Small intestine (tissue), 7 donors: ENCODE data around the gene RXFP2. TPM values are rescaled to one million over a fixed set of nuclear protein-coding genes. Genes with fewer than 3 reads are reported as not detected.
A peak's percentile ranks its signal among the peaks of the same experiment; 100 is the strongest.

Source experiments
- DNase-seq, 2 donors: peaks; one replicate each; pipeline versions ENCODE4 v3.0.0 to v3.0.0-alpha.2; 2013
- FAIRE-seq: peaks from 2 replicates; lab custom pipeline; 2012; peaks lifted over from hg19 to GRCh38; lab: Jason Lieb, UNC
- H3K27ac ChIP-seq, 3 donors: one replicate each; pipeline ENCODE4 v1.5.1; 2013; ENCODE audit warnings: low read length in 2 of 3, mild to moderate bottlenecking in 2 of 3, control low read depth in 1 of 3, inconsistent platforms in 1 of 3, low read depth in 1 of 3, moderate library complexity in 1 of 3
- H3K27me3 ChIP-seq, 3 donors: one replicate each; pipeline ENCODE4 v1.6.1; 2013; ENCODE audit warnings: low read length in 3 of 3, inconsistent platforms in 1 of 3; ENCODE audit not compliant: control insufficient read depth in 3 of 3, insufficient read depth in 3 of 3
- H3K36me3 ChIP-seq, 3 donors: one replicate each; pipeline ENCODE4 v1.6.1; 2013; ENCODE audit warnings: low read length in 3 of 3, inconsistent platforms in 1 of 3, low read depth in 1 of 3, mild to moderate bottlenecking in 1 of 3, moderate library complexity in 1 of 3; ENCODE audit not compliant: control insufficient read depth in 3 of 3, insufficient read depth in 2 of 3
- H3K4me1 ChIP-seq, 3 donors: one replicate each; pipeline ENCODE4 v1.6.1; 2013; ENCODE audit warnings: low read length in 2 of 3, inconsistent platforms in 1 of 3, low read depth in 1 of 3, mild to moderate bottlenecking in 1 of 3, moderate library complexity in 1 of 3; ENCODE audit not compliant: control insufficient read depth in 3 of 3, insufficient read depth in 2 of 3
- H3K4me3 ChIP-seq, 3 donors: one replicate each; pipeline ENCODE4 v1.5.1; 2013; ENCODE audit warnings: low read length in 3 of 3, control low read depth in 1 of 3, inconsistent platforms in 1 of 3, low read depth in 1 of 3, mild to moderate bottlenecking in 1 of 3, moderate library complexity in 1 of 3
- H3K9me3 ChIP-seq, 2 donors: one replicate each; pipeline ENCODE4 v1.6.1; 2013; ENCODE audit warnings: low read depth in 1 of 2, low read length in 1 of 2; ENCODE audit not compliant: control insufficient read depth in 2 of 2, insufficient read depth in 1 of 2
- WGBS, 3 donors: extraction: QIAGEN DNeasy Blood & Tissue Kit; methylation state at CpG; one replicate each; pipeline ENCODE4 v1.1.7; 2013; 5-methylcytosine and 5-hydroxymethylcytosine counted together
- polyA plus RNA-seq, 4 donors: library from polyadenylated mRNA; stranded (reverse) in 3 of 4; unstranded in 1 of 4; fragments of 200-250 nt in 3 of 4; fragments of 120-200 nt in 1 of 4; gene quantifications; one replicate each; pipeline versions ENCODE4 v1.2.1 to v1.2.3, GENCODE V29; 2013
- donor health status: healthy with polysubstance abuse.
- donor health status: control.
- donor health status: control.
- donor health status: Bipolar disorder and iron deficiency.
- donor health status: healthy.

RXFP2 gene
- polyA plus RNA-seq, 4 donors = not detected

DNA sequence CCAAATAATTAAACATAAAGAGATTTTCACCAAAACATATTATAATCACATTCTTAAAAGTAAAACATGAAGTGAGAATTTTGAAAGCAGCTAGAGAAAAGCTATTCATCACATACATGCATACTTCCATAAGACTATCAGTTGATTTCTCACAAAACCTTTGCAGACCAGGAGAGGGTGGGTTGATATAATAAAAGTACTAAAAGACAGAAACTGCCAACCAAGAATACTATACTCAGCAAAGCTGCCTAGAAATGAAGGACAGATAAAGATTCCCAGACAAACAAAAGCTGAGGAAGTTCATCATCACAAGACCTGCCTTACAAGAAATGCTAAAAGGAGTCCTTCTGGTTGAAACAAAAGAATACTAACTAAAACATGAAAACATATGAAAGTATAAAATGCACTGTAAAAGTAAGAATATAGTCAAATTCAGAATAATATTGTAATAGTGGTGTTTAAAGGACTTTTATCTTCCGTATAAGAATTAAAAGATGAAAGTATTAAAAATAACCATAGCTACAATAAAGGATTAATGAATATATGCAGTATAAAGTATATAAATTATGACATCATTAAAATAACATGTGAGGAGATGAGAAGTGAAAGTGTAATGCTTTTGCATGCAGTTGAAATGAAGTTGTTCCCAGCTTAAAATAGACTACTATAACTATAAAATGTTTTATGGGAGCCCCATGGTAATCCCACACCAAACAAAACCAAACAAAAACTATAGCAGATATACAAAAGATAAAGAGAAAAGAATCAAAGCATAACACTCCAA lies 76.2 kb downstream of the RXFP2 start:
- DNase-seq = no peak
- Histone ChIP-seq H3K9me3 (peaks cover 0 to 10% of the 10 kb centered on the region in 2 donors), H3K4me1 (no peaks in the 10 kb centered on the region), H3K27ac (no peak overlapping the region), H3K4me3 (no peak overlapping the region), H3K36me3 (no peaks in the 10 kb centered on the region), H3K27me3 (no peaks in the 10 kb centered on the region)
- no peak for FAIRE-seq
- 0 to 43% (median 2%) methylated on average over 1 of the region's 1 CpG for WGBS, 3 donors

DNA sequence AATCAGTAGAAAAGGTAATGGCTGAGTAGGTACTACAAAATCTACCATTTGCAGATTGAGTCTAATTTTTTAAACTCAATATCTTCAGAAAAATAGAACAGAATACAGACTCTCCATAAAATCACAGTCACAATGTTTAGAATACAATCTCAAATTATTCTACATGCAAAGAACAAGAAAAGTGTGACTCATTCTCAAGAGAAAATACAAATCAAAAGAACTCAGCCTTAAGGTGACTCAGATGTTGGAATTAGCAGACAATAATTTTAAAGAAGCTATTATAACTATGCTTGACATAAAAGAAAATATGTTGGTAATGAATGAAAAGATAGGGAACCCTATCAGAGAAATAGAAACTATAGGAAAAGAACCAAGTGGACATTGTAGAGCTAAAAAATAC lies 78.9 kb downstream of the RXFP2 start:
- no peak for FAIRE-seq
- Histone ChIP-seq H3K27me3 (no peaks in the 10 kb centered on the region), H3K4me1 (no peaks in the 10 kb centered on the region), H3K9me3 (peaks cover 0 to 7% of the 10 kb centered on the region in 2 donors), H3K4me3 (no peak overlapping the region), H3K36me3 (no peaks in the 10 kb centered on the region), H3K27ac (no peak overlapping the region)
- no peak for DNase-seq

DNA sequence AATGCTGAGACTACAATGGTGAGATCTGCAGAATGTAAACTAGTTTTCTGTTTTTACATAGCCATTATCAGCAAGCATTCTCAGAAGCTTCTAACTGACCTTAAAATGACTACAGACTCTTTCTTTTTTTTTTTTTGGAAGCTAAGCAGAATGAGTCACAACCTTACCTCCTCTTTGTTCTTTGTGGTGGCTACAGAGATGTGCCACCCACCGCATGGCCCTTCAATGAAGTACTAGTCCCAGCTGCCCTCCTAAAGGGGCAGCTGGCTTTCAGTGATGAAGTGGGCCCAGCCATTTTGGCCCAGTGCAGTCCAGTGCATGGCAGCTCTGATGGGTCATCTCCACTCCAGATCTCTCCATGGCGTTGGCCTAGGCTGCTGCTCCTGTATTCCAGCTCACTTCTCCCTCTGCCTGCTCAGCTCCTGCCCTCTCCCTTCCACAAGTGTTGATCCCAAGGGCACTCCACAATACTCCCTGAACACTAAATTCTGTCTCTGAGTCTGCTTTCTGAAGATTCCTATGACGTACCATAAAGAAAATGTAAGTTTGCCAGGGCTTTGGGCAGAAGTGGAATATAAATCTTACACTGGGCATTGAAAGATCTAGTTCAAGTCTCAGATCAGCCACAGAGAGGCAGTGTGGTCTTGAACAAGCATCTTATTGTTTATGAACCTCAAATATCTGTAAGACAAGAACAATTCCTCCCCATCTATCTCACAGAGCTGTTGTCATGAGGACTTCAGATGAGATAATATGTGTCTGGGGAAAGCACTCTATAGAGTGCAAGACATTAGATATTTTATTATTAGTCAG lies 85.6 kb downstream of the RXFP2 start:
- Histone ChIP-seq H3K27ac (no peak overlapping the region), H3K4me1 (no peaks in the 10 kb centered on the region), H3K36me3 (no peaks in the 10 kb centered on the region), H3K9me3 (no peaks in the 10 kb centered on the region), H3K27me3 (no peaks in the 10 kb centered on the region), H3K4me3 (no peak overlapping the region)
- DNase-seq = no peak
- 86 to 91% (median 88%) methylated on average over 3 of the region's 3 CpGs for WGBS, 3 donors
- FAIRE-seq = no peak

DNA sequence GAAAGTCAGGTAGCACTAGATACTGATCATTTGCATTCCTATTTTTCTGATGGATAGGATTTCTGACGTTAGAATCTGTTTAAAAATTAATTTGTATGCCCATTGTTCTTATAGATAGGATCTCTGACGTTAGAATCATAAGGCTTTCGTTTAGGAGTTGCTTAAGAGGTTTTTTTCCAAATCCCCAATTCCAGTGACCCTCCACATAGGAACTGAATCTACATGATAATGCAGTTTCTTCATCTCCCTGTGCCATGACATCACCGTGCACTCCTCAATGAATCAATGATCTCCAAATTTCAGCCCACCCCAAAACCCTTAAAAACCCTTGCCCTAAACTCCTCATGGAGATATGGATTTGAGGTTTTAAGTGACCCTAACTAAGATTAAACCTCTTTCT lies 87.2 kb downstream of the RXFP2 start:
- no peak for FAIRE-seq

DNA sequence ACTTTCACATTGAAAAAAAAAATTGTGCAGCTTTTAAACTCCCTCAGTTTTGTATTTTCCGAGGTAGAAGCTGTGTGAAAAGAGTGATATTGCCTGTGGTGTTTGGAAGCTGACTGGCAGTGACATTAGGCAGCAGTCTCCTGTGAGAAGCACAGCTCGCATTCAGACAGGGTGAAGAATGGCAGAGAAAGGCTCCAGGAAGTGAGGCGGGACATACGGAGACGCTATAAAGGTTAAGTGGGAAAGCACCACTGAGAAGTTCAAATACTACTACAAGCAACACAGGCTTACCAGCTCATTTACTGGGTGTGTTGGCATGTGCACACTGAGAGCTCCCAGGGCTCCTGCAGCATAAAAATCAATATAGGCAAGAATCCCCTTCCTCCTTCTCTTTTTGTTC lies 88.4 kb downstream of the RXFP2 start:
- Histone ChIP-seq H3K27me3 (no peaks in the 10 kb centered on the region), H3K36me3 (no peaks in the 10 kb centered on the region), H3K4me1 (no peaks in the 10 kb centered on the region), H3K4me3 (no peak overlapping the region), H3K9me3 (no peaks in the 10 kb centered on the region), H3K27ac (no peak overlapping the region)
- DNase-seq (no peak), FAIRE-seq (no peak)
- WGBS, 3 donors = 41 to 50% (median 49%) methylated on average over 5 of the region's 5 CpGs

More for the DNA sequence above, 87.2 kb downstream of the RXFP2 start:
- no peak overlapping the region for H3K27ac ChIP-seq
- no peaks in the 10 kb centered on the region for H3K36me3 ChIP-seq
- H3K9me3 ChIP-seq = no peaks in the 10 kb centered on the region
- no peaks in the 10 kb centered on the region for H3K4me1 ChIP-seq
- H3K27me3 ChIP-seq = no peaks in the 10 kb centered on the region
- no peak for DNase-seq
- WGBS, 3 donors = 51 to 76% (median 57%) methylated on average over 4 of the region's 4 CpGs
- H3K4me3 ChIP-seq = no peak overlapping the region

DNA sequence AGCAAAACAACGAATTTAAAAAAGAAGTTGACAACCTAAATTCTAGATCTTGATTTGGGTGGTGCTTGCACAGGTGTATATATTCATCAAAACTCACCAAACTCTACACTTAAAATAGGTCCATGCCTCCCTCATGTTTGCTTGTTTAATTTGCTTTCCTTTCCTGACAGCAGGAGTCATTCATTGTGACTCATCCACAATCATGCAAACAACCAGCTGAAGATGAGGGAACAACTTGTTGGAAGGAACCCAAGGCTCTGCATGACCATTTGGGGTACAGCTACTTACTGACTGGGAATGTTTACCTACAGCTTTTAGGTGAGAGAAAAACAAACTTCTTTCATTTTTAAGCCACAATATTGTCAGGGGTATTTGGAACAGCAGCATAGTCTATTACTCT lies 96.6 kb downstream of the RXFP2 start:
- no peaks in the 10 kb centered on the region for H3K4me1 ChIP-seq
- H3K27ac ChIP-seq = no peak overlapping the region
- H3K9me3 ChIP-seq = no peaks in the 10 kb centered on the region
- FAIRE-seq = no peak
- no peak for DNase-seq
- 56 to 85% (median 61%) methylated on average over 1 of the region's 1 CpG for WGBS, 3 donors
- no peaks in the 10 kb centered on the region for H3K36me3 ChIP-seq
- no peak overlapping the region for H3K4me3 ChIP-seq
- no peaks in the 10 kb centered on the region for H3K27me3 ChIP-seq

DNA sequence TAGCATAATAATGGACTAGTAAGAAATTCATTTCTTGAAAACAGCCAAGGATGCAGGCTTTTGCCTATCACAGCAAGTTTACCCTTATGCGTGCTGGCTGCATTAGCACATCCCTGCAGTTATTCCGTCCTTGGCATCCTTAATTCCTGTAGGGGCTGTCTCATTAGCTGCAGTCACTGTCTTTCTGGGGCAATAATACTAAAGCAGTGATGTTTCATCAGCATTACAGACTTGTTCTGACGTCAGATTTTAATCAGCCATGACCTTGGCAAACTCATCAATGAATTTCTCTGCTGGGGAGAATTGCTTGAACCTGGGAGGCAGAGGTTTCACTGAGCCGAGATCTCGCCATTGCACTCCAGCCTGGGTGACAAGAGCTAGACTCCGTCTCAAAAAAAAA lies 103.7 kb downstream of the RXFP2 start:
- Histone ChIP-seq H3K27ac (no peak overlapping the region), H3K9me3 (no peaks in the 10 kb centered on the region), H3K4me3 (no peak overlapping the region), H3K4me1 (peaks cover 0 to 3% (median 0%) of the 10 kb centered on the region in 3 donors), H3K27me3 (peaks cover 2 to 23% (median 2%) of the 10 kb centered on the region in 3 donors), H3K36me3 (no peaks in the 10 kb centered on the region)
- FAIRE-seq (no peak), DNase-seq (no peak)
- 60 to 74% (median 65%) methylated on average over 6 of the region's 6 CpGs for WGBS, 3 donors

DNA sequence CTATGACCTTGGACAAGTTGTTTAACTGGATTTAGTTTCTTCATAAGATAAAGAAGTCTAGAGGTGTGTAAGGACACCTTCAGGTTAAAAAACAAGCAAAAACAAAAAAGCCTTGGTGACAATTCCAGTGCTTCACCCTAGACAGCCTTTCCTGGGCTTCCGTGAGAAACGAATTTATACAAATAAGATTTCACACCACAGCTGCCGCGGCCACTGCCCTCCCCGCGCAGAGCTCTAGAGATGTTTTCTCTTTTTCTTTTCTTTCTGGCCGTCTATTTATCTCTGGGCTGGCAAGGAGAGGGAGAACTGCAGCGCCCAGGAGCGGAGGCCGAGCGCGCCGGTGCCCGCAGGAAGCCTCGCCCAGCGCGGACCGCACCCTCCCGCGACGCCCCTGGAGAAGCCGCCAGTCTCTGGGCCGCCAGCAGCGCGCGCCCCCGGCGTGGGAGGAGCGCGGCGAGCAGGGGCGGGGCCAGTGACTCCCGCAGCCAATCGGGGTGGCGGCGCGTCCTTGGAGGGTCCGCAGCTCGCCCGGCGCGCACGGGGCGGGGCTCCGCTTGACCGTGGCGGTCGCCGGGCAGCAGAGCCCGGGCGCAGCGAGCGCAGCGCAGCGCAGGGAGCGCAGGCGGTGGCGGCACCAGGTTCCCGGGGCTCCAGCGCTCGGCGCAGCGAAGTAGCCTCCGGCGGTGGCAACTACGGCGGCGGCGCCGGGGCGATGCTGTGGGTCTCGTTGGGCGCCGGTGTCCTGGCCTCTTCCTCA lies 107.0 kb downstream of the RXFP2 start:
- H3K4me3 ChIP-seq = peak overlapping the region; percentile 47 to 58 (median 52)
- 0 to 1% (median 0%) methylated on average over 44 to 74 of the region's 74 CpGs for WGBS, 3 donors
- peak overlapping the region in 1 of 3 donors; percentile 60 for H3K27ac ChIP-seq
- H3K36me3 ChIP-seq = no peaks in the 10 kb centered on the region
- peaks cover 0 to 3% (median 0%) of the 10 kb centered on the region in 3 donors for H3K4me1 ChIP-seq
- FAIRE-seq (no peak), DNase-seq (peak; percentile 70 to 92)
- peaks cover 2 to 33% (median 2%) of the 10 kb centered on the region in 3 donors for H3K27me3 ChIP-seq
- H3K9me3 ChIP-seq = no peaks in the 10 kb centered on the region
